GM19035 (cell line): ENCODE measurements around the gene APBA1.
A peak's percentile ranks its signal among the peaks of the same experiment; 100 is the strongest.

Experiments
- ATAC-seq: cut with Tn5 transposase; IDR thresholded peaks from one replicate; pipeline ENCODE4 v1.9.1; 2021; ENCODE audit not compliant: unreplicated experiment

APBA1 gene

DNA sequence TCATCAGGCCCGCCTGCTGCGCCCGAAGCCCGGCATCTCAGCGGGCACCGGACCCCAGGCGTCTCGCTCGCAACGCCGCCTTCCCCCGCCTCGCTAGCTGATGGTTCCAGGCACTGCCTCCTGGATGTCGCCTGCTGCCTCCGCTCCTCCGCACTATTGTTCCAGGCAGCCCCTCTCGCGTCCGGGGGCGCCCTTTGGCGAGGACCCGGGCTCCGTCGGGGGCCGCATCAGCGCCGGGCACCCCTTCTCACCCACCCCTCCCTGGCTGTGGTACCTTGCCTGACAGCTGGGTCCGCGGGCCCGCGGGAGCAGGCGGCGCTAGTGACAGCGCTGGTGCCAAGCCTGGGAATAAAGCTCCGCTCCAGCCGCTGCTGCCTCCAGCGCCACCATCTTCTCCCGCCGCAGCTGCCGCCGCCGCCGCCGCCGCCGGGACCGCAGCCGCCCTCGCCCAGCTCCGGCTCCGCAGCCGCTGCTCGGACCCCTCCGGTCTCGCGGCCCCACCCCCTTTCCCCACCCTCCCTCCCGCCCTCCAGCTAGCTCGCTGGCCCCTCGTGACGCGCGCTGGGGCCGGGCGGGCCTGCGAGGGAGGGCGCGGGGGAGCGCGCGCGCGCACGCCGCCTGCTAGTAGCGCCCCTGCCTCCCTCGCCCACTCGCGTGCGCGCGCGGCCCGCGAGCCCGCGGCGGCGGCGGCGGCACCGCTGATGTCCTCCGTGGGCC is at the start of gene APBA1:
Gene APBA1 (minus strand): TSS at position 493 of the 717 bp plus-strand sequence.
- peak; percentile 46 for ATAC-seq

DNA sequence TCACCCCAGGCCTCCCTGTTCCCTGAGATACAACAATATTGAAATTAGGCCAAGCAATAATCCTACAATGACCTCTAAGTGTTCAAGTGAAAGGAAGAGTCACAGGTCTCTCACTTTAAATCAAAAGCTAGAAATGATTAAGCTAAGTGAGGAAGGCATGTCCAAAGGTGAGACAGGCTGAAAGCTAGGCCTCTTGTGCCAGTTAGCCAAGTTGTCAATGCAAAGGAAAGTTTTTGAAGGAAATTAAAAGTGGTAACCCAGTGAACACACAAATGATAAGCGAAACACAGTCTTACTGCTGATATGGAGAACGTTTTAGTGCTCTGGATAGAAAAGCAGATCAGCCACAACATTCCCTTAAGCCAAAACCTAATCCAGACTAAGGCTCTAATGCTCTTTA is 47.8 kb upstream of the APBA1 start:
- no peak for ATAC-seq

DNA sequence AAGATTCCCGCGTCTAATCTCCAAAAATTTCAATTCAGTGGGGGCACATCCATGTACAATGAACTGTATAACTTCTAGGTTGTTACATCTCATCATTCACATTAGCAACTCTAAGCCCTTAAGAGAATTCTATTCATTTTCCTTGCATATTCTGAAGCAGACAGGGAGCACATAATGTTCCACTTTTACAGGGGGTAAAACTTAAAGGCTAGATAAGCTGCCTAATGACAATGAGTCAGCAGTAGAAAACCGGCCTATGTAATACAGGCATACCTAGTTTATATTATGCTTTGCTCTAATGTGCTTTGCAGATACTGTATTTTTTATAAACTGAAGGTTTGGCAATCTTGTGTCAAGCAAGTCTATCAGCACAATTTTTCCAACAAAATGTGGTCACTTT is 47.2 kb upstream of the APBA1 start:
- no peak for ATAC-seq

DNA sequence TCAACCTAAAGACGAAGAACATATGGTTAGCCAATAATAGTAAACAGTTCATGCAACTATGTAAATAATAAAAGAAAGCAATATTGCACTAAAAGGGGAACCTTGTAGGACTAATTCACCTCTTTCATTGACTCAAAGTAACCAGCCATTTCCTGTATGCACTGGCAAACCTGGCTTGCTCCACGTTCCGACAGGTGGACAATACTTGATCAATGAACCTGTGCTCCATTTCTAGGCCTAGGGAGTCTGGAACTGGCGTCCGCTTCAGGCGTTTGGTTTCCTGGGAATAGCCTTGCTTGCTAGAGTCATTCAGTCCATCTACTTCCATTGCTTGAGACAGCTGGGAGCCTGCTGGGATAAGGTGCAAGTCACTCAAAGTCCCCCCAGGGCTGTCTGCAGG is 46.0 kb upstream of the APBA1 start:
- ATAC-seq, result no peak

DNA sequence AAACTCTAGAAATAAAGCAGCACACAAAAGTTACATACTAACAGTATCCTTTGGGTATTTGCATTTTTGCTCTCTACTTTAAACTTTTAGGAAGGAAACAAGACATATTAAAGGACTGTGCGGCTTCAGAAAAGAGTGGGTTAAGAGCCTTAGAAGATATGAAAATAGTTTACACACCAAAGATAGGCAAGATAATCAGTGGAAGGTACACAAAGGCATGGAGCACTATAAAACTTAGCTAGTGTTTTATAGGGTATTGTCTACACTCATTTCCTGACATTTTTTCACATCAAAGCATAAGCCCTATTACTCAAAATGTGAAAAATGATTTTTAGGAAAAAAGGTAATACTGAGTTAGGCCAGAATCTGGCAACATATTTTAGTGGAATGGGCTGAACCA is 43.7 kb upstream of the APBA1 start:
- no peak for ATAC-seq

DNA sequence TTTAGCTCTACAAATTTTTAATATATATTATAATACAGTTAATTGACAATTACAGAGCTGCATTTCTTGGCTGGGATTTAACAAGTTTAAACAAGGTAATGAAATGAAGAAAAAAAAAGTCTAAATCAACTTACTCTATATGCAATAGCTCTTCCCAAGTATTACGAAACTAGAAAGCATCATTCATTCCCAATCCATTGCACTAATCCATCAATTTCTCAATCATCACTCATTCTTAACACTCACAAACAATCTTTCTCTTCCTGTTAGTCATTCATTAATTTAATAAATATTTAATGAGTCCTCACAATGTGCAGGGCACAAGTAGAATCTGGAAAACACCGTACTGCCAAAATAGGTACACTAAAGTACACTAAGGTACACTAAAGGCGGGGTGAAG is 42.9 kb upstream of the APBA1 start:
- ATAC-seq, result no peak

DNA sequence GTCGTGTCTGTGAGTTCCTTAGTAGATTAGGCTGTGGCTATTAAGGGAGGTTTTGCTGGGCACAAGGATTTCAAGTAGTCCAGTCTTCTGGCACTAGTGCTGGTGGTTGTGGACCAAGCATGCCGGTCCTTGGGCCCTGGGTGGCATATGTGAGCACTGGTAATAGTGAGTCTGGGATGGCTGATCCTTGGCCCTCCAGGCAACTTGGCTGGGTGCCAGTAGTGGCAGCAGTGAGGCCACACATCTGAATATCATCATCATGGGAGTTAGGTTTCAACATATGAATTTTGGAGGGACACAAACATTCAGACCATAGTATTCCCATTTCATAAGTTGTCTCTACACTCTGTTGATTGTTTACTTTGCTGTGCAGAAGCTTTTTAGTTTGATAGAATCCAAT is 25.3 kb upstream of the APBA1 start:
- ATAC-seq, result no peak

DNA sequence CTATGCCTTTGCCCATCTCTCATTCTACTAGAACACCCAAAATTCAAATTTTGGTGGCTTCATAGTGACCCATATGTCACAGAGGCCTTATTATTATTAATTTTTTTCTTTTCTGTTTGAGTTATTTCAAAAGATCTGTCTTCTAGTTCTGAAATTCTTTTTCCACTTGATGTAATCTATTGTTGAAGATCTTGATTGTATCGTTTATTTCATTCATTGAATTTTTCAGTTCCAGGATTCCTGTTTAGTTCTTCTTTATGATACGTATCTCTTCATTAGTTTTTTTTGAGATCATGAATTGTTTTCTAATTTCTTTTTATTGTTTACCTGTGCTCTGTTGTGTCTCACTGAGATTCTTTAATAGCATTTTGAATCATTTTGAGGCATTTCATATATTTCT is 24.6 kb upstream of the APBA1 start:
- no peak for ATAC-seq

DNA sequence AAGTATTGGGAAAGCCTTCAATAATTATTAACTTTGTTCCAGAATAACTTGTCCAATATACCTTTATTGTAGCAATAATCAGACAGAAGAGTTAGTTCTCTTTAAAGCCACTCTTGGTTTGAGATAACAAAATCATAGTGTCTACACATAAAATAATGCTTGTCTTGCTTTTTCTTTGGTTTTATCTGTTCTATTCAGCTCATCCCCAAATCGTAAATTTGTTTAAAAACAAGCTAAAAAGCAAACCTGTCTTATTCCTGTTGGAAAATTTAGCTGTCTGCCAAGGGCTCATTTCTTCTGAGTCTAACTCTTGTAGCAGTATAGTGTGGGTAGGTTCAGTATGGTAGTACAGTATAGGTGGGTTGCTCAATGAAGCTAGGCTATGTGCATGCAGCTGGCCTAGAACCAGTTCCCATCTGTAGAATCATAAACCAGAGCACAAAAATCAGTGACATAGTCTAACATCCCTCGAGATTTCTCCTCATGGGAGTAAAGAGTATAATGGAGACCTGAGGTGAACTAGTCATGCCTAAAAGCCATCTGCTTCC is 17.9 kb upstream of the APBA1 start:
- no peak for ATAC-seq

DNA sequence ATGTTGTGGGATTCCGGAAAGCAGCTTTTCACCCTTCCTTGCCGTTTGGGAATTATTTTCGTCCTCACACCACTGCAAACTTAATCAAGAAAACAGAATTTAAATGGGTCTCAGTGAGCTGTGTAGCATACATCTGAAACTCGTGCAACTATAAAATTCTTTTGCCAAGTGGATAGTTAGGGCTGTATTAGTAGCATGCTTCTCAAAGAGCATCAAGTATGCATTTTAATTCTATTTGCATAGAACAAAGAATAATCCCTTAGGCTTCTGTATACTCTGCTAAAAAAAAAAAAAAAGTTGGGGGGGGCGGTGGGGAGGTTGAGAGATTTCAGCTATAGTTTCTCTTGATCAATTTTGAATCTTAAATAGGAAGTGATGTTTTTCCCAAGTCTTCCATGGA is 11.8 kb upstream of the APBA1 start:
- no peak for ATAC-seq

DNA sequence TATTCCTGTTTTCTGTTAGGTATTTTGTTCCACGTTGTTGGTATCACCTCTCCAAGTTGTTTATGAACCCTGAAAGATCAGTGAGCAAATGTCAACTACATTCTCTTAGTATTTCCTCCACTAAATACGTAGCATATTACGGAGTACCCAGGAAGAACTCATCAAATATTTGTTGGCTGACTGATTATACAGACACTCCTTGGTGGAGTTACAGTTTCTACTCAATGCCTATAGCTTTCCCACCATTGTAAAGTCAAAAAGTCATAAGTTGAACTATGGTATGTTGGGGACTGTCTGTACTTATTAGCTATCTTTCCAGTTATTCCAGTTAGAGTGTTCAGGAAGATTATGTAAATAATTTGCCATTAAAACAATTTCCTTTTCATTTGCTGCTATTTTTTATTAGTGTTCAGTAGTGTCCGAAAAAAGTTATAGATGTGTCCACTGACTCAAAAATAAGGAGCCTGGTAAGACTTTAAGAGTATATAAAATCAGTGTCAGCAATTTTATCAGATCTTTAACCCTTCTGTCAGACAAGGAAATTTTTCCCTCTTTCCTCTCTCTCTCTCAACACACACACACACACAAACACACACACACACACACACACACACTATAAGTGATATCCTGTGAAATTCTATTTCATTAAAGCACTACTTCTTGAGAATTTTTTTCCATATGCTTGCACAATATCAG is 6.8 kb upstream of the APBA1 start:
- no peak for ATAC-seq

DNA sequence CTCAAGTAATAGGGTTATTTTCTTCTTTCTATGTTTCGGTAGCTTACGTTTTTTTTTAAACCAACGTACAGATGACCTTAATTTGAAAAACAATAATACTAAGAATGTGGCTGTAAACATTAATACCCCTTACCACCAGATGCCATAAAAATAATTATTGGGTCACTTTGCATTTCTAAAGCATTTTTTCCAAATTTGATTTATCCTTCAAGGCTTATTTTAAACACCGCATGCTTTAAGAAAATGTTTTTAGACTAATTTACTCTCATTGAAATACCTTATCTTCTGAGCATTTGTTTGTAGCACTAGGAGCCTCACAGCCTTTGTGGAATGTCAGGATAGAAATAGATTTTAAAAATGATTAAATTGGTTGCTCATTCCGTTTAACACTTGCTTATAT is 5.8 kb upstream of the APBA1 start:
- ATAC-seq, result no peak

DNA sequence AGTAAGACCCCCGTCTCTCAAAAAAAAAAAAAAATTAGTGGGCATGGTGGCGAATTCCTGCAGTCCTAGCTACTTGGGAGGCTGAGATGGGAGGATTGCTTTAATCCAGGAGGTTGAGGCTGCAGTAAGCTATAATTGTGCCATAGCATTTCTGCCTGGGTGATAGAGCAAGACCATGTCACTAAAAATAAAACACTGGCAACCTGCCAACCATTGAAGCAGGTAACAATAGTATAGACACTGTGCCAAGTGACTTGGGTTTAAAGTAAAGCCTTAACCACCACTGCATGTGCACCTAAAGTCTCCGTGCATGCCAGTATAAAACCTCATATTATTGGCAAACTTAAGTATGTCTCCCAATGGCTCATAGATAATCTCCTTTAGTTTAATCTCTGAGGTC is 3.4 kb upstream of the APBA1 start:
- ATAC-seq, result no peak

DNA sequence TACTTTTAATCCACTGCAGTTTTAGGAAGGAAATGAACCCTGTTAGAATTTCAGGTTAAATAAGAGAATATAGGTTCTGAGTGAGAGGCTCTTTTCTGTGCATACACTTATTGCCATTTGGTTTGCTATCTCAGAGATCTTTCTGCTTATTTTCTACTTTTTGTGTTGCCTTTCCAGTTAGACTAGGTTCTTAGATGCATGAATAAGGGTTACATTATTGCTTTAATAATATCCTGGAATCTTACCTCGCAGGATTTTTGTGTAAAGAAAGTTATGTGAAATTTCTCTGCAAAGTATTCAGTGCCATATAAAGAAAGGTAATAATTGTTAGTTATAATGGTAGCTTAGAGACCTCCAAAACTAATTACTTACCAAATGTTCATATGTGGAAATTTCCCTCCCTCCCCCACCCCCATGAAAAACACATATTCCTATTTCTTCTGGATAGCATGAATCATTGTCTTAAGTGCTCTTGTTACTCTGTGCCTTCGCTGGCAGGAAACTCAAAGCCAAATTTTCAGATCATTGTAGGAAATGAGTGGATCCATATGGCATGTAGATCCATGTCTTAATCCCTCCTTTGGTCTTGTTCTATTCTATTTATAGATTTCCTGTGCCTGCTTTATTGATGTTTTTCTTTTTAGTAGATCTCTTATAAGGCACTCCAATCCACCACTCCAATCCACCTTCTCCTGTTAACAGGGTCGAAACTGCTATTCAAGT is 2.7 kb upstream of the APBA1 start:
- ATAC-seq, result no peak

DNA sequence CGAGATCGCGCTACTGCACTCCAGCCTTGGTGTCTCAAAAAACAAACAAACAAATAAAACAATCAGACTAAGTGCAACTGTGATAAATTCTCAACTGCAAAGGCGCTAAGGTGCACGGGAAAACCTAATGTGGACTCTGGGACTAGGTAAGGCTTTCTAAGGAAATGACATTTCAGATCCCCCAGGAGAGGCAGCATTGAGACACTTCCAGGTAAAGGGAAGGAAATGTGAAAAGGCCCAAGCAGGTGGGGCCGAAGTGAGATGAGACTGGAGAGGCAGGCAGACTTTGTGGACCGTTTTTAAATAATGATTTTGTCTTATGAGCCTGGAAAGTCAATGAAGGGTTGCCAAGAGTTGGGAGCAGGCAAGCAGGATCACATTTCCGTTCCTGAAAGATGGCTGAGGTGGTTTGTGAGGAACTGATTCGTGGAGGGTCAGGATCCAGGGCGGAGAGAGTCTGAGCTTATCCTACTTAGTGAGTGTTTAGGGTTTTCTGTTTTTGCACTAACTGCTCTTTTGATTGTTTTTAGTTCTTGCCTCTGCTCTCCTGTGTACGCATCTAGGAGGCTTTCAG is 2.0 kb upstream of the APBA1 start:
- ATAC-seq, result no peak

DNA sequence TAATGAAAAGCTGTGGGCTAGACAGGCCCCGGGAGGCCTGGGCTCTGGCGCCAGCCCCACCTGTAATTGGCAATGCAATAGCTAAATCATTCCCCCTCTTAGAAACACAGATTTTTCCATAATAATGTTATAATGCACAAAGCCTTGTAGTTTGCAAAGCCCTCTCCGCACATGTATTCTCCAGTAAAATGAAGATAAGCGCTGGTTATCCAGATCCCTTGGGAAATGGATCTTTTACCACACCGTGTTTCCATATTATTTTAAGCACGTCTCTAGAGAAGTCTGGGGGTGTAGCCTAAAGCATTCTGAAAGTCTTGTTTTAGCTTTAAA is 1.1 kb upstream of the APBA1 start:
- ATAC-seq, result no peak

DNA sequence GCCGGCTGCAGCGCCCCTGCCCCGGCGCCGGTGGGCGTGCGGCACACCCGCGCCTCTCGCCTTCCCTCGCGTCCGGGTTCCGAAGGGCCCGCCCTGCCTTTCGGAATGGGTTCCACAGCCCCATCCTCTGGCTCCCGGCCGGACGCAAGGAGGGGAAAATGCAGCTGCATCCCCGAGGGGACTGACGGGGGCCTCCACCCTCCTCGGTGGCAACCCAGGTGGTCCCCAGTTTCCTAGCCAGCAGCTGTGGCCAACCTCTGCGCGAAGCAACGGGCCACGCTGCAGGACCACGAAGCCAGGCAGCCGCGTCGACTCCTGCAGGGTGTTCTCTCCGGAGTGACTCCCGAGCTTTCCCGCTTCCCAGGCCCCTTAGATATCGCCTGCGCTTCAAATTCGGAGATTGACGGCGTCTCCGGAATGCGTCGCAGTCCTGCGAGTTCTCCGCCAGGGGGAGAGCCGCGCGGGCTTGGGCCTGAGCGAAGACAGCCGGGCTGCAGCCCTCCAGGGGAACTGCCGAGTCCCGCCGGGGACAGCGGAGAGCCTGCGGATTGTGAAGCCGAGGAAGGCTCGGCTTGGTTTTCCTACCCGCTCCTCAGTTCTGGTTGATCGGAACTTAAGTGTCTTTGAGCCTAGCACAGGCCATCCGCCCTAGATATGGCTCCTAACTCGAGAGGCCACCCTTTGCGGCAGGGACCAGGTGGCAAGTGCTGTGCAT is 582 bp upstream of the APBA1 start:
- ATAC-seq, result peak; percentile 95

DNA sequence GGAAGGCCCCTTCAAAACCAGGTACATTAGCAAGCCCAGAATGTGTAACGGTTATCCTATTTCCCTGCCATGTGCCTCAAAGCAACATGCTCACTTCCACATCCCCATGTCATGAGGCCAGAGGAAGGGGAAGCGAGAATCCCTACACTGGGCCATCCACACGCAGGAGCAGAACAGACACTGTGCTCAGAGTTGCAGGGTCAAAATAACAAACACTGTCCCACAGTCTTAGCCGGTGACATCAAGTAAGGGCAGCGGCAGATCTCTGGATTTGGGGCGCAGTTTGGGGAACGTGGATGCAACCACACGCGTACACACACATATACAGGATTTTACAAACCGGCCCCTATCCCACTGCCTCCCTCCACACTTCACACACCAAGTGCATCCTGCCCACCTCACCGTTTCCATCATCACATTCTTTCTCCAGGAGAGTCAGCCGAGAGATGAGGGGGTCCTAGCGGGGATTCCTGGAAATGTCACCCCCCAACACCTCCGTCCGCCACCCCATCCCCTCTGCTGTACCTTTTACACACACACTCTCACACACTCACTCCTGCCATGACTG is 776 bp downstream of the APBA1 start:
- no peak for ATAC-seq

DNA sequence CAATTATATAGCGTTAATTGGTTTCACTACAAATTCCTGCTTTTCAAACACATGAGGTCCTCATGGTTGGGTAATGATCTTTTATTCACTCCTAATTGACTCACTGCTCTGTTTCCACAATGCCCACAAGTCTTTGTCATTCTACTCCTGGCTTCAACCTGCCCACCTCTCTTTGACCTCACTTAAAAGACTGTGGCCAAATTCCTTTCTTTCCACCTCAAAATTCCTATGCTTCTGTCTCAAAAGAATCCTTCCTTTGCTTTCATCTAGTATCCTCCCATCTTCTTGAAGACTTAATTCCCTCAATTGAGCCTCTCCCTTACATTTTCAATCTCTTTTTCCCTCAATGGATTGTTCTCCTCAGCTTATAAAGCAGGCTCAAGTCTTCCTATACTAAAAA is 4.9 kb downstream of the APBA1 start:
- no peak for ATAC-seq

DNA sequence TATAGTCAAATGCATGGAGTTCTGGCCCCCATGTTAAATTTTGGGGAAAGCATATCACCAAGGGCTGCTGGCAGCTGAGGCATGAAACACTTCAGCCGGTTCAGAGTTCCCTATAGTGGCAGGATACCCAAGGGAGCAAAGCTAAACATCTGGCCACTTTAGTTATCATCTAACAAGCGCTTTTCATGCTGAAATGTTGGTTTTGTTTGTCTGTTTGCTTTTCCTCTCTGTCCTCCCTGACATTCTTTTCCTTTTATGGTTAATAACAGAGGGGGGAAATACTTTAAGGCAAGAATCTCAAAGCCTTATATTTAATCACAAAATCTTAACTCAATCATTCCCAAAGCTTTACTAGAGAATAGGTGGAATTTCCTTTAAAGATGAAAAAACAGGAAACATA is 11.9 kb downstream of the APBA1 start:
- ATAC-seq, result no peak
